Body of pancreas (tissue), 4 donors: ENCODE measurements around the gene SOBP. TPM values are rescaled to one million over a fixed set of nuclear protein-coding genes. Genes with fewer than 3 reads are reported as not detected.

Experiments used
- ATAC-seq: fragments of 150-250 bp; one replicate; pipeline ENCODE4 v1.9.1; 2016
- DNase-seq, 4 donors: peaks; one replicate each; pipeline ENCODE4 v3.0.0-alpha.2; 2019
- H3K27ac ChIP-seq, 4 donors: fragments of 200-600 bp; sonication (generic); 1 replicate in 3 of 4; 2 replicates in 1 of 4; pipeline versions ENCODE4 v1.5.1 to v1.6.1; 2016 to 2019; ENCODE audit warnings: mild to moderate bottlenecking in 1 of 4, mixed read lengths in 1 of 4, moderate library complexity in 1 of 4
- H3K27me3 ChIP-seq, 2 donors: fragments of 200-600 bp; sonication (generic); one replicate each; pipeline ENCODE4 v1.6.0; 2016; ENCODE audit warnings: mild to moderate bottlenecking in 1 of 2
- H3K36me3 ChIP-seq, 2 donors: fragments of 200-600 bp; sonication (generic); replicated peaks in 1 of 2; 2 replicates each; pipeline ENCODE4 v1.5.1; 2016; ENCODE audit warnings: low read depth in 2 of 2; ENCODE audit not compliant: insufficient read depth in 1 of 2
- H3K4me1 ChIP-seq: fragments of 200-600 bp; sonication (generic); one replicate; pipeline ENCODE4 v1.6.0; 2016
- H3K4me3 ChIP-seq, 2 donors: fragments of 200-600 bp; sonication (generic); 1 replicate in 1 of 2; 2 replicates in 1 of 2; pipeline ENCODE4 v1.5.1; 2016 to 2019
- H3K9me3 ChIP-seq, 3 donors: fragments of 200-600 bp; sonication (generic); 1 replicate in 2 of 3; 2 replicates in 1 of 3; pipeline ENCODE4 v1.5.1; 2016
- POLR2A ChIP-seq, 3 donors: fragments of 450-650 bp; IDR thresholded peaks; one replicate each; pipeline ENCODE4 v1.6.1; 2016; ENCODE audit warnings: antibody characterized with exemption in 3 of 3, mild to moderate bottlenecking in 2 of 3
- WGBS, 2 donors: methylation state at CpG; one replicate each; pipeline ENCODE4 v1.1.5; 2017; 5-methylcytosine and 5-hydroxymethylcytosine counted together
- intact Hi-C: fragments of 100-400 bp; cut with DNase I; formaldehyde crosslinking; loops from one replicate; pipeline ENCODE4 v1.15.1; 2023
- total RNA-seq, 2 donors: library from RNA; depleted of rRNA; stranded (reverse); fragments of >200 nt; gene quantifications; one replicate each; pipeline ENCODE4 v1.1.0, GENCODE V29; 2016
- TF ChIP-seq, protein P1 (sequence below), 7 experiments: fragments of 450-650 bp in 4 of 7; fragments of 200-600 bp in 3 of 7; sonication (generic) in 3 of 7; IDR thresholded peaks; one replicate each; pipeline ENCODE4 v1.5.1; 2016 to 2019; ENCODE audit warnings: antibody characterized with exemption in 7 of 7

Gene SOBP
- total RNA-seq, 2 donors from 2014 or later, result 0.66 to 3.1 TPM

DNA sequence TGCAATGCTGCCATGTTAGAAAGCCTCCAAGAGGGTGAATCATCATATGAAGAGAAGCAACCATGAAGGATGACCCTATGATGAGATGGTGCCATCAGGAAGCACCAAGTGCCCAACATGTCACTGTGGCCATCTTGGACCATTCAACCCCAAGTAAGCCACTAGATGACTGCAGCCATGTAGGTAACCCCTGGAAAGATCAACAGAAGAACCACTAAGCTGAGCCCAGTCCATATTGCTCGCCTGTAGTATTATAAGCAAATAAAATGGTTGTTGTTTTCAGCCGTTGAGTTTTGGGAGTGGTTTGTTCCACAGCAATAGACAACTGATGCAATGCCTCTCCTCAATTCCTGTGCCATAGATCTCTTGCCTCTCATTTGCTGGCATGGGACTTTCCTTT lies 193.3 kb downstream of the SOBP start:
- Histone ChIP-seq H3K27me3 (no peaks in the 10 kb centered on the region), H3K36me3 (no peaks in the 10 kb centered on the region), H3K27ac (no peak overlapping the region), H3K9me3 (no peaks in the 10 kb centered on the region), H3K4me1 (no peaks in the 10 kb centered on the region), H3K4me3 (no peak overlapping the region)
- 87 to 97% methylated on average over 2 of the region's 2 CpGs for WGBS, 2 donors
- intact Hi-C loops, result loop anchor here (10.0 kb wide), 1 partner anchor 182 kb away; no protein-coding TSS in a partner anchor
- ATAC-seq (no peak), DNase-seq (no peak)
- TF ChIP-seq, protein P1, sequence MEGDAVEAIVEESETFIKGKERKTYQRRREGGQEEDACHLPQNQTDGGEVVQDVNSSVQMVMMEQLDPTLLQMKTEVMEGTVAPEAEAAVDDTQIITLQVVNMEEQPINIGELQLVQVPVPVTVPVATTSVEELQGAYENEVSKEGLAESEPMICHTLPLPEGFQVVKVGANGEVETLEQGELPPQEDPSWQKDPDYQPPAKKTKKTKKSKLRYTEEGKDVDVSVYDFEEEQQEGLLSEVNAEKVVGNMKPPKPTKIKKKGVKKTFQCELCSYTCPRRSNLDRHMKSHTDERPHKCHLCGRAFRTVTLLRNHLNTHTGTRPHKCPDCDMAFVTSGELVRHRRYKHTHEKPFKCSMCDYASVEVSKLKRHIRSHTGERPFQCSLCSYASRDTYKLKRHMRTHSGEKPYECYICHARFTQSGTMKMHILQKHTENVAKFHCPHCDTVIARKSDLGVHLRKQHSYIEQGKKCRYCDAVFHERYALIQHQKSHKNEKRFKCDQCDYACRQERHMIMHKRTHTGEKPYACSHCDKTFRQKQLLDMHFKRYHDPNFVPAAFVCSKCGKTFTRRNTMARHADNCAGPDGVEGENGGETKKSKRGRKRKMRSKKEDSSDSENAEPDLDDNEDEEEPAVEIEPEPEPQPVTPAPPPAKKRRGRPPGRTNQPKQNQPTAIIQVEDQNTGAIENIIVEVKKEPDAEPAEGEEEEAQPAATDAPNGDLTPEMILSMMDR (IDR thresholded peaks at IDR 0.05), result no peak
- TF ChIP-seq POLR2A (IDR thresholded peaks at IDR 0.05), result no peak

DNA sequence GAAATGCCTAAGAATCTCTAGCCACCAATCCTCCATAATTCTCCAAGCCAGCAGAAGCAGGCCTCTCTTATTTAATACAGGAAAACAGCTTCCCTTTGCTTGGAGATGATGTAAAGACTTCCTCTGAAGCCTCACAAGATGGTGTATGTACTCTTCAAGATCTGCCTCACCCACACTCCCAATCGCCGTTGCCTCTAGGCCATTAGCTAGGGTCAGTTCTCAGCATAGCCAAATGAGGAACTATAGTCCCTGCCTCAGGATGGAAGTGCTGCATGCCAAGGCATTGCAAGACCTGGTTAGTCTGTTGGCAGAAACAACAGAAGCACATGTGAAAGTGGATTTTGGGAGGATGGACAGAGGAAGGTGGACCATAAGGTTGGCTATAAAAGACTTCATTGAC lies 195.1 kb downstream of the SOBP start:
- Histone ChIP-seq H3K27me3 (no peaks in the 10 kb centered on the region), H3K36me3 (no peaks in the 10 kb centered on the region), H3K4me1 (no peaks in the 10 kb centered on the region), H3K9me3 (no peaks in the 10 kb centered on the region), H3K27ac (no peak overlapping the region), H3K4me3 (no peak overlapping the region)
- 85 to 100% methylated on average over 2 of the region's 2 CpGs for WGBS, 2 donors
- intact Hi-C loops, result loop anchor here (10.0 kb wide), 1 partner anchor 180 kb away; no protein-coding TSS in a partner anchor
- ATAC-seq (no peak), DNase-seq (no peak)
- TF ChIP-seq POLR2A (IDR thresholded peaks at IDR 0.05), result no peak
- TF ChIP-seq, protein P1 (IDR thresholded peaks at IDR 0.05), result no peak

DNA sequence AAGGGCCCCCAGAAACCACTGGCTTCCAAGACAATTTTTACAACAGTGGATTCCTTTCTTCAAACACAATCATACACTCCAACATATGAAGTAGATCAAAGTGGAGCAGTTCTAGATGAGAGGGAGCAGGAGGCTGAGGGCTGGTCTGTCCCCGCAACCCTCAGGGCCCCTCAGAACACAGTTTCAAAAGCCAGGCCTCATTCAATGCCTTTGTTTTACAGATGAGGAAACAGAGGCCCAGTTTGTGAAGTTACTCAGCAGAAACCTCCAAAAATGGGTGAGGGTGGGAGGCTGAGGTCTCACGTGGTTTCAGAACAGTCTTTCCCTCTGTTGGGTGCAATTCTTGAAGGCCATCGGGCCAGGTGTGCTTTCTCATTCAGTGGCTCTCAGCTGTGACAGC lies 199.3 kb downstream of the SOBP start:
- no peaks in the 10 kb centered on the region for H3K36me3 ChIP-seq
- TF ChIP-seq, protein P1 (IDR thresholded peaks at IDR 0.05), result no peak
- no peak for TF ChIP-seq POLR2A (IDR thresholded peaks at IDR 0.05)
- no peak overlapping the region for H3K27ac ChIP-seq
- DNase-seq (no peak), ATAC-seq (no peak)
- H3K9me3 ChIP-seq, result no peaks in the 10 kb centered on the region
- no peaks in the 10 kb centered on the region for H3K4me1 ChIP-seq
- no peaks in the 10 kb centered on the region for H3K27me3 ChIP-seq
- 64 to 69% methylated on average over 2 to 3 of the region's 3 CpGs for WGBS, 2 donors
- no peak overlapping the region for H3K4me3 ChIP-seq
- intact Hi-C loops, result loop anchor here (10.0 kb wide), 1 partner anchor 176 kb away; no protein-coding TSS in a partner anchor

DNA sequence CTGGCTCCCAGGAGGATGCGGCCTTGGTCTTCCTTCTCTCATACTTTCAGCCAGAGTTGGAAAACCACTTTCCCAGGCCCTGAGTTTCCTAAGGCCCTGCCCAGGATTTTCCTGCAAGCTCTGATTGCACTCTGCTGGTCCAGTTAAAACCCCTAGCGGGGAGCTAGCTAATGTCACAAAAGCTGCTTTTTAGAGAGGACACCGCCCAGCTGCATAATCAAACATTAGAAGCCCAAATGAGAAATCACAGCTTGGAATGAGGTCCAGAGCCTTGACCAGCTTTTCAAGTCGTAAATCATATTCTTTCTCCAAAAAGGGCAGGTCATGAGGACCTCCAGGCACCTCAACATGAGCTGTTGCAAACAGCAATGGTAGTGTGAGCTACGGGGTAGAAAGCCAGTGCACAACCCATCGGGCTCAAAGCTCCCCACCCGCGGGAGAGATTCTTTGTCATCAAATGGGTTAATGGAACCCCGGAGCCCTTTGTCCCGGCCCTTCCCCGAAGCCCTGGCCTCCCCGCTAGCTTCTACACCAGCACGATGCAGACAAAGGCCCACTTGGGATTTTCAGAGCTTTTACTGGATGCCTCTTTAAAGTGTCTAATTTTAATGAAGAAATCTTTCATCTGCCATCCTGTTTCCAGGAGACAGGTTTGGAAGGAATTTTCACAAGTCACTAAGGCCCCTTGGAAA lies 200.2 kb downstream of the SOBP start:
- 77 to 84% methylated on average over 12 to 13 of the region's 13 CpGs for WGBS, 2 donors
- intact Hi-C loops, result loop anchor here (10.0 kb wide), 1 partner anchor 175 kb away; no protein-coding TSS in a partner anchor
- H3K27me3 ChIP-seq, result no peaks in the 10 kb centered on the region
- H3K27ac ChIP-seq, result no peak overlapping the region
- H3K4me1 ChIP-seq, result no peaks in the 10 kb centered on the region
- no peak overlapping the region for H3K4me3 ChIP-seq
- H3K36me3 ChIP-seq, result no peaks in the 10 kb centered on the region
- no peaks in the 10 kb centered on the region for H3K9me3 ChIP-seq
- ATAC-seq (no peak), DNase-seq (no peak)
- TF ChIP-seq, protein P1 (IDR thresholded peaks at IDR 0.05), result no peak
- no peak for TF ChIP-seq POLR2A (IDR thresholded peaks at IDR 0.05)

DNA sequence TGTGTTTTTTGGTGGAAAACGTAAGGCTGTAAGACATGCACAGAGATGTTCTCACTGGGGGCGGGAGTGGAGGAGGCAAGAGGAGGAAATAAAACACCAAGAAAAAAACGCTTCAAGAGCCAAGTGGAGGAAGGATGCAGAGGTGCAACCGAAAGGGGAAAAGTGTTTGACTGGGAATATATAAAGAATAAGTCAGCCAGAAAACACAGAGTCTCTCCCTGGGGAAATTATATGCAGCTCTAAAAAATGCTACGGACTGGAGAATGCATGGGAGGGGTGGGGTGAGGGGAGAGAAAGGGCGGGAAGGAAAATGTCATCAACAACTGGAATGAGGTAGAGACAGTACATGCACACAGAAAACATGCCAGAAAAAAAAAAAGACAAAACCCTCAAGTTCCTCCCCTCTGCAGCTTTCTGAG lies 200.7 kb downstream of the SOBP start:
- Histone ChIP-seq H3K36me3 (no peaks in the 10 kb centered on the region), H3K4me1 (no peaks in the 10 kb centered on the region), H3K27me3 (no peaks in the 10 kb centered on the region), H3K4me3 (no peak overlapping the region), H3K27ac (no peak overlapping the region), H3K9me3 (no peaks in the 10 kb centered on the region)
- TF ChIP-seq, protein P1 (IDR thresholded peaks at IDR 0.05), result no peak
- no peak for TF ChIP-seq POLR2A (IDR thresholded peaks at IDR 0.05)
- intact Hi-C loops, result no loop called here
- WGBS, 2 donors, result 57 to 59% methylated on average over 6 of the region's 6 CpGs
- no peak for ATAC-seq
- DNase-seq, result no peak
